Ovary (tissue), 9 donors: ENCODE data around the gene BLOC1S6. TPM values are rescaled to one million over a fixed set of nuclear protein-coding genes. Genes with fewer than 3 reads are reported as not detected.

Experiments
- DNase-seq, 5 donors: peaks; one replicate each; pipeline ENCODE4 v3.0.0-alpha.2; 2019 to 2020
- H3K27ac ChIP-seq, 2 donors: fragments of 200-600 bp; one replicate each; pipeline versions ENCODE4 v1.5.1 to v1.8.0; 2019 to 2022
- H3K27me3 ChIP-seq: fragments of 200-600 bp; one replicate; pipeline ENCODE4 v1.8.0; 2022
- H3K36me3 ChIP-seq: fragments of 200-600 bp; sonication (generic); one replicate; pipeline ENCODE4 v1.5.1; 2019
- H3K4me1 ChIP-seq: one replicate; pipeline ENCODE4 v1.8.1; 2013; ENCODE audit warnings: mild to moderate bottlenecking, moderate library complexity; ENCODE audit not compliant: insufficient read depth
- H3K4me3 ChIP-seq: fragments of 200-600 bp; sonication (generic); one replicate; pipeline ENCODE4 v1.5.1; 2017
- H3K9me3 ChIP-seq, 2 donors: fragments of 200-600 bp in 1 of 2; sonication (generic) in 1 of 2; one replicate each; pipeline versions ENCODE4 v1.5.1 to v1.8.1; 2013 to 2019; ENCODE audit warnings: mild to moderate bottlenecking in 1 of 2, moderate library complexity in 1 of 2
- EP300 ChIP-seq: sonication (generic); formaldehyde crosslinking; IDR thresholded peaks from one replicate; pipeline ENCODE4 v1.6.1; 2017; ENCODE audit warnings: antibody characterized with exemption
- POLR2A ChIP-seq: fragments of 450-650 bp; IDR thresholded peaks from one replicate; pipeline ENCODE4 v1.6.1; 2017; ENCODE audit warnings: antibody characterized with exemption, mild to moderate bottlenecking, moderate library complexity
- WGBS, 3 donors: extraction: QIAGEN DNeasy Blood & Tissue Kit in 1 of 3; methylation state at CpG; one replicate each; pipeline versions ENCODE4 v1.1.5 to v1.1.7; 2013 to 2017; 5-methylcytosine and 5-hydroxymethylcytosine counted together
- intact Hi-C, 4 donors: fragments of 100-400 bp; cut with DNase I; formaldehyde crosslinking; loops; one replicate each; pipeline versions ENCODE4 v1.11.0 to v1.15.1; 2022 to 2023
- polyA plus RNA-seq, 2 donors: library from polyadenylated mRNA; stranded (reverse); fragments of 200-250 nt in 1 of 2; fragments of 350-450 nt in 1 of 2; fragmentation: Illumina TruSeq in 1 of 2; extraction: RNeasy Lipid Tissue Mini Kit (QIAGEN cat#74804) in 1 of 2; gene quantifications; one replicate each; pipeline ENCODE4 v1.2.3, GENCODE V29; 2013 to 2014
- total RNA-seq, 7 donors: library from RNA; depleted of rRNA in 2 of 7; stranded (reverse); fragments of >200 nt in 2 of 7; fragmentation: NEBNext Ultra II Directional in 3 of 7; extraction: Animal tissue kit (Norgen Biotek cat#: 25700) in 3 of 7; gene quantifications; one replicate each; pipeline versions ENCODE4 v1.1.0 to v1.2.4, GENCODE V29; 2016 to 2023
- TF ChIP-seq, protein P1 (sequence below), 3 donors: fragments of 450-650 bp in 2 of 3; fragments of 200-600 bp in 1 of 3; IDR thresholded peaks; one replicate each; pipeline versions ENCODE4 v1.5.1 to v1.8.0; 2016 to 2022; ENCODE audit warnings: antibody characterized with exemption in 3 of 3, mild to moderate bottlenecking in 1 of 3
- donor health status: DM: no; HTN: no; CAD: no; lungs with moderate emphysema.
- donor health status: DM: no; HTN: no; CAD: no.
- donor health status: Bipolar disorder and iron deficiency.
- donor health status: DM: yes; HTN: yes; CAD: no.
- donor health status: DM: no; HTN: no; CAD: no.
- donor health status: DM: yes; HTN: yes; CAD: no.

The BLOC1S6 gene
- total and polyA plus RNA-seq, 9 donors: 28.8 to 58.3 (median 46.1) TPM

DNA sequence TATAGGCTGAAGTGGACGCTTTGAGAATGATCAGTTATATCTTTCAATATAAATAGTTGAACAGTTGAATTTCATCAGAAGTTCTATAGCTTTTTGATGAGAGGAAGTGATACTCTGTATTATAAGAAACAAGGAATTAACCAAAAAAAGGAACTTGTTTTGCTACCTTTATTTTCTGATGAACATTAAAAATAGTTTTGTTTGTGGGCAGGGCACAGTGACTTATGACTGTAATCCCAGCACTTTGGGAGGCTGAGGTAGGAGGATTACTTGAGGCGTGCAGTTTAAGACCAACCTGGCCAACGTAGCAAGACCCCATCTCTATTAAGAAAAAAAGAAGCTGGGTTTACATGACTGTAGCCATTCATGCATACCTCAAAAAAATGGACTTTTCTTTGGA lies 16.7 kb downstream of the BLOC1S6 start:
- H3K4me1 ChIP-seq: no peaks in the 10 kb centered on the region
- no peaks in the 10 kb centered on the region for H3K27me3 ChIP-seq
- H3K27ac ChIP-seq: no peak overlapping the region
- no peak overlapping the region for H3K4me3 ChIP-seq
- TF ChIP-seq POLR2A (no peak), EP300 (no peak)
- TF ChIP-seq, protein P1, sequence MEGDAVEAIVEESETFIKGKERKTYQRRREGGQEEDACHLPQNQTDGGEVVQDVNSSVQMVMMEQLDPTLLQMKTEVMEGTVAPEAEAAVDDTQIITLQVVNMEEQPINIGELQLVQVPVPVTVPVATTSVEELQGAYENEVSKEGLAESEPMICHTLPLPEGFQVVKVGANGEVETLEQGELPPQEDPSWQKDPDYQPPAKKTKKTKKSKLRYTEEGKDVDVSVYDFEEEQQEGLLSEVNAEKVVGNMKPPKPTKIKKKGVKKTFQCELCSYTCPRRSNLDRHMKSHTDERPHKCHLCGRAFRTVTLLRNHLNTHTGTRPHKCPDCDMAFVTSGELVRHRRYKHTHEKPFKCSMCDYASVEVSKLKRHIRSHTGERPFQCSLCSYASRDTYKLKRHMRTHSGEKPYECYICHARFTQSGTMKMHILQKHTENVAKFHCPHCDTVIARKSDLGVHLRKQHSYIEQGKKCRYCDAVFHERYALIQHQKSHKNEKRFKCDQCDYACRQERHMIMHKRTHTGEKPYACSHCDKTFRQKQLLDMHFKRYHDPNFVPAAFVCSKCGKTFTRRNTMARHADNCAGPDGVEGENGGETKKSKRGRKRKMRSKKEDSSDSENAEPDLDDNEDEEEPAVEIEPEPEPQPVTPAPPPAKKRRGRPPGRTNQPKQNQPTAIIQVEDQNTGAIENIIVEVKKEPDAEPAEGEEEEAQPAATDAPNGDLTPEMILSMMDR (IDR thresholded peaks at IDR 0.05): no peak
- DNase-seq: no peak
- no peaks in the 10 kb centered on the region for H3K9me3 ChIP-seq
- intact Hi-C loops: loop anchor here in 1 of 4 donors (10.0 kb wide), 1 partner anchor 79 kb away; the partner anchor contains the start of gene SLC30A4
- no peaks in the 10 kb centered on the region for H3K36me3 ChIP-seq
- 94 to 97% (median 97%) methylated on average over 3 of the region's 3 CpGs for WGBS, 3 donors

- Histone ChIP-seq H3K9me3 (no peaks in the 10 kb centered on the region), H3K4me1 (no peaks in the 10 kb centered on the region), H3K27ac (no peak overlapping the region), H3K4me3 (no peak overlapping the region), H3K27me3 (no peaks in the 10 kb centered on the region), H3K36me3 (no peaks in the 10 kb centered on the region)
- DNase-seq: no peak
- TF ChIP-seq EP300 (no peak), POLR2A (no peak)
- TF ChIP-seq, protein P1 (IDR thresholded peaks at IDR 0.05): no peak
- intact Hi-C loops: loop anchor here in 1 of 4 donors (10.0 kb wide), 1 partner anchor 80 kb away; the partner anchor contains the start of gene SLC30A4
- WGBS, 3 donors: 86 to 91% (median 91%) methylated on average over 1 of the region's 1 CpG
Measured at GRCh38 chr15:45604326-45604725, 17.1 kb downstream of the BLOC1S6 start.

DNA sequence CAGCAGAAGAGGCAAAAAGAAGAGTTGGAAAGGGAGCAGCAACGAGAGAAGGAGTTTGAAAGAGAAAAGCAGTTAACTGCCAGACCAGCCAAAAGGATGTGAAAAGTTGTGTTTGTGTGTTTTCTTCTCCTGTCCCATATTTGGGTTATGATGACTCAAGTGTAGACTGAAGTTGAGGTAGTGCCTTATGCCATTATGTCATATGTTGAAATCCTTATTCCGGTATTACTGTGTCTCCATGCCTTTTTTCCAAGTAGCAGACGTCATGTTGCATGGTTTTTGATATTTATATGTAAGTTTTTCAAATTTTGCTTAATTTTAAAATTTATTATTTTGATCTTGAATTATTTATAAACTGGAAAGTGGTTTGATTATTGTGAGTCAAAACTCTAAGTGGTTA lies 19.2 kb downstream of the BLOC1S6 start:
- TF ChIP-seq EP300: no peak
- TF ChIP-seq POLR2A: no peak
- TF ChIP-seq, protein P1 (IDR thresholded peaks at IDR 0.05): no peak
- whole genome bisulfite sequencing, 3 donors: 77 to 85% (median 81%) methylated on average over 3 of the region's 3 CpGs
- Histone ChIP-seq H3K27ac (no peak overlapping the region), H3K4me1 (no peaks in the 10 kb centered on the region), H3K27me3 (no peaks in the 10 kb centered on the region), H3K4me3 (no peak overlapping the region), H3K9me3 (no peaks in the 10 kb centered on the region), H3K36me3 (no peaks in the 10 kb centered on the region)
- intact Hi-C loops: loop anchor here in 1 of 4 donors (10.0 kb wide), 1 partner anchor 82 kb away; the partner anchor contains the start of gene SLC30A4
- no peak for DNase-seq

DNA sequence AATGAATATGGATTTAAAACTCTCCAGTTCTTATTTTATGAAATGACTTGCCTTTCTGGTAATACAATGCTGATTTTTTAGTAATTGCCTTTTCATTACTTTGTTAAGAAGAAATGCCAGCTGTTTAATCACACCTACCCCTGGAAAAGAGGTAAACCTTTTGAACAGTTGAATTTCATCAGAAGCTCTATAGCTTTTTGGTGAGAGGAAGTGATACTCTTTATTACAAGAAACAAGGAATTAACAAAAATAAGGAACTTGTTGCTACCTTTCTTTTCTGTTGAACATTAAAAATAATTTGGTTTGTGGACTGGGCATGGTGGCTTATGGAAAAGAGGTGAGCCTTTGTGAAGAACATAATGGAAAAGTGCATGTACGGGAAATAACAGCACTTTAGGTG lies 19.7 kb downstream of the BLOC1S6 start:
- H3K4me3 ChIP-seq: no peak overlapping the region
- H3K27me3 ChIP-seq: no peaks in the 10 kb centered on the region
- TF ChIP-seq EP300: no peak
- TF ChIP-seq, protein P1 (IDR thresholded peaks at IDR 0.05): no peak
- TF ChIP-seq POLR2A: no peak
- no peak for DNase-seq
- H3K27ac ChIP-seq: no peak overlapping the region
- intact Hi-C loops: loop anchor here in 1 of 4 donors (10.0 kb wide), 1 partner anchor 82 kb away; the partner anchor contains the start of gene SLC30A4
- H3K4me1 ChIP-seq: no peaks in the 10 kb centered on the region
- H3K36me3 ChIP-seq: no peaks in the 10 kb centered on the region
- WGBS, 3 donors: 93 to 100% (median 98%) methylated on average over 1 of the region's 1 CpG
- no peaks in the 10 kb centered on the region for H3K9me3 ChIP-seq
